Activated CD8-positive, alpha-beta memory T cell treated with anti-CD3 and anti-CD28 coated beads for 1 hour (primary cell): ENCODE results near the gene EFNA2.
"Not testable (repeated sequence)": the region's sequence is repeated elsewhere in the genome, so short reads cannot be mapped to it uniquely, and the experiment has no call there.

Experiments
- DNase-seq, 2 donors: peaks; one replicate each; pipeline ENCODE4 v3.0.0-alpha.2; 2020; ENCODE audit warnings: low read depth in 1 of 2; ENCODE audit errors: extremely low read depth in 1 of 2

The EFNA2 gene

GRCh38 chr19:1285737-1286360, at the start of gene EFNA2:
EFNA2 (plus strand) TSS chr19:1285873; CDS start chr19:1286169, 296 bp downstream.
- no peak for DNase-seq

- DNase-seq, result no peak
Observed at GRCh38 chr19:1236576-1236975, 49.1 kb upstream of the EFNA2 start.

- DNase-seq, result no peak
Observed at GRCh38 chr19:1237027-1237659, 48.5 kb upstream of the EFNA2 start.

GRCh38 chr19:1237754-1238368, 47.8 kb upstream of the EFNA2 start, which contains the start of gene CBARP:
CBARP (minus strand) TSS chr19:1238005; CDS start chr19:1236100, 1,905 bp downstream.
- no peak for DNase-seq

GRCh38 chr19:1238369-1239303, 47.0 kb upstream of the EFNA2 start:
- DNase-seq, result no peak

- DNase-seq, result no peak
Observed at GRCh38 chr19:1239420-1239795, 46.3 kb upstream of the EFNA2 start.

- DNase-seq, result peak; percentile 86 to 88
Observed at GRCh38 chr19:1239796-1240737, 45.6 kb upstream of the EFNA2 start.

GRCh38 chr19:1240925-1241324, 44.7 kb upstream of the EFNA2 start:
- no peak for DNase-seq

GRCh38 chr19:1241417-1242095, 44.1 kb upstream of the EFNA2 start, which contains the start of gene ATP5F1D:
ATP5F1D (plus strand) TSS chr19:1241751; CDS start chr19:1241851, 100 bp downstream.
- peak; percentile 86 to 88 for DNase-seq

- DNase-seq, result peak; percentile 74 to 84
Observed at GRCh38 chr19:1243768-1244692, 41.6 kb upstream of the EFNA2 start.

GRCh38 chr19:1244693-1245451, 40.8 kb upstream of the EFNA2 start:
- no peak for DNase-seq

GRCh38 chr19:1245494-1246264, 40.0 kb upstream of the EFNA2 start:
- DNase-seq, result no peak

- DNase-seq, result not testable (repeated sequence)
Observed at GRCh38 chr19:1246265-1247087, 39.2 kb upstream of the EFNA2 start.

GRCh38 chr19:1247748-1248138, 37.9 kb upstream of the EFNA2 start:
- no peak for DNase-seq

- DNase-seq, result peak in 1 of 2 donors; percentile 57
Observed at GRCh38 chr19:1248139-1248785, 37.4 kb upstream of the EFNA2 start, which contains the start of gene MIDN. MIDN (plus strand) TSS chr19:1248583; CDS start chr19:1250297, 1,714 bp downstream.
